K562 (cell line): ENCODE data around the gene SLC1A2. TPM values are rescaled to one million over a fixed set of nuclear protein-coding genes. Genes with fewer than 3 reads are reported as not detected.

Source experiments
- ATAC-seq: fragments of 200-7000 bp; cut with Tn5 transposase; 3 replicates; pipeline ENCODE4 v1.9.1; 2020; ENCODE audit warnings: moderate library complexity
- BruUV-seq: library from RNA; stranded (reverse); fragments of 400-500 nt; replicated peaks from 2 replicates; lab custom pipeline; 2021; lab: Mats Ljungman, UMichigan
- CTCF ChIA-PET: fragments of 300-600 bp; formaldehyde crosslinking; extraction: SDS; loops from one replicate; lab custom pipeline; 2021; ENCODE audit warnings: low intra/inter-chr PET ratio; lab: Yijun Ruan, JAX
- POLR2A ChIA-PET: fragments of 300-600, 350-650 bp; sonication (Branson Sonifier 250); formaldehyde crosslinking; extraction: SDS; loops from one replicate; lab custom pipeline; 2021; ENCODE audit warnings: antibody characterized with exemption, inconsistent platforms; lab: Yijun Ruan, JAX
- DNase-seq, 4 experiments: peaks; one replicate each; pipeline versions ENCODE4 v3.0.0 to v3.0.0-alpha.2; 2011 to 2018; ENCODE audit warnings: low spot score in 3 of 4, mixed read lengths in 3 of 4; ENCODE audit errors: extremely low read depth in 1 of 4
- FAIRE-seq: peaks from 2 replicates; lab custom pipeline; 2011; peaks lifted over from hg19 to GRCh38; lab: Jason Lieb, UNC
- H2AFZ ChIP-seq: 2 replicates; pipeline ENCODE4 v1.6.0; 2011; ENCODE audit warnings: low read depth, low read length, control low read depth, inconsistent platforms
- H3K27ac ChIP-seq: fragments of 200-600 bp; 3 replicates; pipeline ENCODE4 v1.8.0; 2011; ENCODE audit warnings: low read depth, mild to moderate bottlenecking, control low read depth, inconsistent platforms, low read length, moderate library complexity, mixed read lengths; ENCODE audit errors: extremely low read depth
- H3K27me3 ChIP-seq, 2 experiments: fragments of 300-600 bp in 1 of 2; 2 replicates in 1 of 2; 3 replicates in 1 of 2; pipeline versions ENCODE4 v1.6.0 to v1.8.0; 2011; ENCODE audit warnings: inconsistent platforms in 2 of 2, low read length in 2 of 2, mild to moderate bottlenecking in 1 of 2, mixed read lengths in 1 of 2, moderate library complexity in 1 of 2; ENCODE audit not compliant: control insufficient read depth in 2 of 2, insufficient read depth in 2 of 2
- H3K36me3 ChIP-seq: fragments of 300-600 bp; 3 replicates; pipeline ENCODE4 v1.8.0; 2011; ENCODE audit warnings: mild to moderate bottlenecking, low read length, inconsistent platforms; ENCODE audit not compliant: control insufficient read depth, insufficient read depth
- H3K4me1 ChIP-seq, 2 experiments: fragments of 200-600 bp in 1 of 2; replicated peaks in 1 of 2; 2 replicates in 1 of 2; 3 replicates in 1 of 2; pipeline versions ENCODE4 v1.5.1 to v1.8.0; 2011; ENCODE audit warnings: inconsistent platforms in 2 of 2, low read length in 2 of 2, mild to moderate bottlenecking in 1 of 2, mixed read lengths in 1 of 2, moderate library complexity in 1 of 2; ENCODE audit not compliant: control insufficient read depth in 2 of 2, insufficient read depth in 2 of 2
- H3K4me2 ChIP-seq: 2 replicates; pipeline ENCODE4 v1.6.1; 2011; ENCODE audit warnings: low read length, control low read depth, inconsistent platforms, mixed read lengths; ENCODE audit not compliant: insufficient read depth
- H3K4me3 ChIP-seq: fragments of 200-600 bp; sonication (generic), shearing (Covaris generic); 2 replicates; pipeline ENCODE4 v1.5.1; 2016; ENCODE audit warnings: control low read depth, inconsistent platforms
- H3K79me2 ChIP-seq: fragments of 200-600 bp; 3 replicates; pipeline ENCODE4 v1.8.0; 2011; ENCODE audit warnings: low read length, inconsistent platforms; ENCODE audit not compliant: control insufficient read depth, insufficient read depth
- H3K9ac ChIP-seq, 2 experiments: 2 replicates each; pipeline versions ENCODE4 v1.6.0 to v1.6.1; 2011; ENCODE audit warnings: low read depth in 2 of 2, low read length in 2 of 2, control low read depth in 1 of 2, inconsistent platforms in 1 of 2, mild to moderate bottlenecking in 1 of 2, mixed read lengths in 1 of 2; ENCODE audit not compliant: insufficient read depth in 1 of 2
- H3K9me1 ChIP-seq: one replicate; pipeline ENCODE4 v1.6.0; 2011; ENCODE audit warnings: inconsistent platforms, mild to moderate bottlenecking, low read length, moderate library complexity; ENCODE audit not compliant: control insufficient read depth, insufficient read depth
- H3K9me3 ChIP-seq: replicated peaks from 2 replicates; pipeline ENCODE4 v1.5.1; 2011; ENCODE audit warnings: low read depth, low read length, inconsistent platforms; ENCODE audit not compliant: control insufficient read depth, insufficient read depth
- H4K20me1 ChIP-seq: replicated peaks from 2 replicates; pipeline ENCODE4 v1.6.1; 2011; ENCODE audit warnings: low read length, inconsistent platforms, mixed read lengths; ENCODE audit not compliant: control insufficient read depth, insufficient read depth
- CHD7 ChIP-seq: fragments of 200-600 bp; sonication (generic); IDR thresholded peaks from one replicate; pipeline ENCODE4 v1.6.1; 2012; ENCODE audit warnings: mild to moderate bottlenecking, low read depth, low read length, inconsistent platforms
- ILF3 ChIP-seq: fragments of 450-650 bp; IDR thresholded peaks from 2 replicates; pipeline ENCODE4 v1.6.1; 2018; ENCODE audit warnings: antibody characterized with exemption, mild to moderate bottlenecking, moderate library complexity, borderline replicate concordance
- TFAP4 ChIP-seq: sonication (generic); formaldehyde crosslinking; IDR thresholded peaks from 2 replicates; pipeline ENCODE4 v1.8.0; 2022; ENCODE audit warnings: missing genetic modification reagents, mild to moderate bottlenecking, moderate library complexity, borderline replicate concordance
- USF1 ChIP-seq: sonication (generic); formaldehyde crosslinking; IDR thresholded peaks from 2 replicates; pipeline ENCODE4 v1.9.0; 2022; ENCODE audit warnings: mild to moderate bottlenecking, missing genetic modification reagents
- WGBS: fragments of 100-300 bp; shearing (Covaris generic); methylation state at CpG from one replicate; pipeline ENCODE4 v1.1.6; 2016; ENCODE audit warnings: low coverage, mixed read lengths; ENCODE audit not compliant: insufficient coverage; ENCODE audit errors: missing lambda C conversion rate; 5-methylcytosine and 5-hydroxymethylcytosine counted together
- in situ Hi-C: fragments of 300-500 bp; cut with MboI; formaldehyde crosslinking; loops from 4 replicates; pipeline ENCODE4 v1.15.0; 2018; ENCODE audit warnings: inconsistent platforms, mixed read lengths
- intact Hi-C: fragments of 100-400 bp; cut with micrococcal nuclease; formaldehyde crosslinking; loops from 2 replicates; pipeline ENCODE4 v1.14.2; 2022
- polyA plus RNA-seq, 8 experiments: library from polyadenylated mRNA; depleted of rRNA in 4 of 8; stranded (reverse) in 5 of 8; unstranded in 3 of 8; fragments of >200 nt; fragmentation: Nextera tagmentation in 2 of 8; fragmentation: Illumina TruSeq in 1 of 8; extraction: Ambion mirVana in 2 of 8; extraction: Trizol in 1 of 8; gene quantifications; 2 replicates each; pipeline versions ENCODE4 v1.2.1 to v1.2.3, GENCODE V29; 2011 to 2014; ENCODE audit warnings: inconsistent platforms in 1 of 8, missing spikeins in 1 of 8
- total RNA-seq, 7 experiments: library from RNA; depleted of rRNA in 6 of 7; stranded (reverse); fragments of >200 nt in 6 of 7; fragmentation: Illumina TruSeq in 2 of 7; extraction: Trizol in 2 of 7; gene quantifications; 2 replicates each; pipeline versions ENCODE4 v1.2.1 to v1.2.3, GENCODE V29; 2011 to 2021; ENCODE audit warnings: low replicate concordance in 1 of 7

SLC1A2 gene
- total and polyA plus RNA-seq, 9 of the 15 experiments (the other 6 are each of a cell fraction or from before 2014, with no cell fraction given) = 0.03 to 0.07 (median 0.04) TPM; not detected in 5

GRCh38 chr11:35247428-35247827, 171.9 kb downstream of the SLC1A2 start:
- no peak overlapping the region for H3K27ac ChIP-seq
- H3K4me1 ChIP-seq = no peaks in the 10 kb centered on the region
- no peaks in the 10 kb centered on the region for H3K27me3 ChIP-seq
- ATAC-seq (no peak), DNase-seq (no peak), FAIRE-seq (no peak)
- BruUV-seq = no TSS peak
- no peaks in the 10 kb centered on the region for H4K20me1 ChIP-seq
- no peaks in the 10 kb centered on the region for H3K9me1 ChIP-seq
- H3K9me3 ChIP-seq = 0 out of 2 replicates have a peak, but pooled peaks cover 2% of the 10 kb centered on the region
- ChIA-PET CTCF (no interaction called here), POLR2A (interaction anchor here (0.7 kb wide), 1 partner anchor 1031 kb away, joined by 3 read pairs; no protein-coding TSS in a partner anchor)
- no peaks in the 10 kb centered on the region for H3K36me3 ChIP-seq
- H3K4me3 ChIP-seq = no peak overlapping the region
- H3K4me2 ChIP-seq = no peak overlapping the region
- intact Hi-C loops (no loop called here), in situ Hi-C loops (loop anchor here (25.0 kb wide), 1 partner anchor 310 kb away; no protein-coding TSS in a partner anchor)
- H3K79me2 ChIP-seq = no peaks in the 10 kb centered on the region
- H3K9ac ChIP-seq = no peak overlapping the region
- H2AFZ ChIP-seq = no peak overlapping the region
- WGBS = 0% methylated on average over 3 of the region's 3 CpGs
- TF ChIP-seq ILF3 = no peak
- TF ChIP-seq USF1 = no peak
- no peak for TF ChIP-seq TFAP4
- TF ChIP-seq CHD7 = no peak
